HG03175 (cell line): Measurements from ENCODE around the gene KCP.

Experiments
- ATAC-seq: cut with Tn5 transposase; IDR thresholded peaks from one replicate; pipeline ENCODE4 v1.9.1; 2021; ENCODE audit warnings: mild to moderate bottlenecking, moderate library complexity; ENCODE audit not compliant: unreplicated experiment

Gene KCP

GRCh38 chr7:128842674-128843641, 67.6 kb downstream of the KCP start:
- no peak for ATAC-seq

GRCh38 chr7:128841921-128842673, 68.4 kb downstream of the KCP start:
- peak; percentile 48 for ATAC-seq

DNA sequence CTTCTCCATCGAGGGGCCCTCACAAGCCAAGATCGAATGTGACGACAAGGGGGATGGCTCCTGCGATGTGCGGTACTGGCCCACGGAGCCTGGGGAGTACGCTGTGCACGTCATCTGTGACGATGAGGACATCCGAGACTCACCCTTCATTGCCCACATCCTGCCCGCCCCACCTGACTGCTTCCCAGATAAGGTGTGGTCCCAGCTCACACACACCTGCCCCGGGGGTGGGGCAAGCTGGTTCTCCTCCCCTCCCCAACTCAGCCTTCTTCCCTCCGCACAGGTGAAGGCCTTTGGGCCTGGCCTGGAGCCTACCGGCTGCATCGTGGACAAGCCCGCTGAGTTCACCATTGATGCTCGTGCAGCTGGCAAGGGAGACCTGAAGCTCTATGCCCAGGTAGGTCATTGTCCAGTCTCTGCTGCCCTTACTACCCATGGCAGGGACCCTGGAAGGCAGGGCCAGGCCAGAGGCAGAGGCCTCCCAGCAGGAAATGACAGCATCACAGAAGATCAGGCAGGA, 69.3 kb downstream of the KCP start:
- no peak for ATAC-seq

GRCh38 chr7:128840326-128841170, 70.0 kb downstream of the KCP start:
- ATAC-seq = no peak

DNA sequence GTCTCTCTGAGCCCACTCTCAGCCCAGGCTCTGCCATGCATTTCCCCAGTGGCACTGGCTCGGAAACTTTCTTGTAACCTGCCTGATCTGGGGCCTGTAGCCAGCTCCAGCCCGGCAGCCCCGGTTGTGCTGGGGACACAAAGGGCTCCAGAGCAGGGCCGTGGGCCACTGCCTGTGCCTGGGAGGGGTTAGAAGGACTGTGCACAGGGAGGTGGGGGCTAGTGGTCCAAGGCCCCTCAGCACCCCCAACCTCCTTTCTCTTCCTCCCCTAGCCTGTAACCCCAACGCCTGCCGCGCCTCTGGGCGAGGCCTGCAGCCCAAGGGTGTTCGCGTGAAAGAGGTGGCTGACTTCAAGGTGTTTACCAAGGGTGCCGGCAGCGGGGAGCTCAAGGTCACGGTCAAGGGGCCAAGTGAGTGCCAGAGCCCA, 70.7 kb downstream of the KCP start:
- ATAC-seq = no peak

DNA sequence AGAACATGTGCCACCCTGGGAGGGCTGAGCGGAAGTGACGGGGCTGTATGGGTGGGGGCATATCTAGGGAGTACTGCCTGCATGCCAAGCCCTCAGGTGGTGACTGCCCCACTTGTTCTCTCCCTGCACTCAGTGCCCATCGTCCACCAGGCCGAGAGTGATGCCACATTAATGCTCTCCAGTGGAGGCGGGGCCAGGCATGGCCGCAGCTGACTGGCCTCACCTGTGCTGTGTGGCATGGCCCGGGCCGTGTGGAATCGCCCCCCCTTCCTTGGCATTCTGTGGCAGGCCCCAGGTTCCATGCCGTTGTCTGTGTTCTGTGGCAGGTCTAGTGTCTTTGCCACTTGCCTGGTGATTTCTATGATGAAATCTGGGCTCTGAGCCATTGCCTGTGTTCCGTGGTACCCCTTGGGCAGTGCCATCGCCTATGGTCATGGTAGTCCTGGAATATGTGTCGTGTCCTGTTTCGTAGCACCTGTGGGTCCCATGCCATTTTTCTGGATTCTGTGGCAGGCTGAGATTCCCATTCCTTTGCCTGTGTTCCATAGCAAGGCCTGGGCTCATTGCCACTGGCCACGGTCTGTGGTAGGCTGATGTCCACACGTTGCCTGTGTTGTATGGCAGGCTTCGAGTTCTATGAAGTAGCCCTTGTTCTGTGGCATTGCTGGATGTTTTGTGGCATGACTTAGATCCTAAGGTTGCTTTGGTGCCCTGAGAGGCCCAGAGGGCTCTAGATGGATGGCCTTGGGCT, 71.4 kb downstream of the KCP start:
- ATAC-seq = no peak

- no peak for ATAC-seq
Measured at GRCh38 chr7:128838109-128838779, 72.3 kb downstream of the KCP start.

GRCh38 chr7:128837521-128837921, 73.0 kb downstream of the KCP start:
- no peak for ATAC-seq

GRCh38 chr7:128836729-128837348, 73.7 kb downstream of the KCP start:
- no peak for ATAC-seq

DNA sequence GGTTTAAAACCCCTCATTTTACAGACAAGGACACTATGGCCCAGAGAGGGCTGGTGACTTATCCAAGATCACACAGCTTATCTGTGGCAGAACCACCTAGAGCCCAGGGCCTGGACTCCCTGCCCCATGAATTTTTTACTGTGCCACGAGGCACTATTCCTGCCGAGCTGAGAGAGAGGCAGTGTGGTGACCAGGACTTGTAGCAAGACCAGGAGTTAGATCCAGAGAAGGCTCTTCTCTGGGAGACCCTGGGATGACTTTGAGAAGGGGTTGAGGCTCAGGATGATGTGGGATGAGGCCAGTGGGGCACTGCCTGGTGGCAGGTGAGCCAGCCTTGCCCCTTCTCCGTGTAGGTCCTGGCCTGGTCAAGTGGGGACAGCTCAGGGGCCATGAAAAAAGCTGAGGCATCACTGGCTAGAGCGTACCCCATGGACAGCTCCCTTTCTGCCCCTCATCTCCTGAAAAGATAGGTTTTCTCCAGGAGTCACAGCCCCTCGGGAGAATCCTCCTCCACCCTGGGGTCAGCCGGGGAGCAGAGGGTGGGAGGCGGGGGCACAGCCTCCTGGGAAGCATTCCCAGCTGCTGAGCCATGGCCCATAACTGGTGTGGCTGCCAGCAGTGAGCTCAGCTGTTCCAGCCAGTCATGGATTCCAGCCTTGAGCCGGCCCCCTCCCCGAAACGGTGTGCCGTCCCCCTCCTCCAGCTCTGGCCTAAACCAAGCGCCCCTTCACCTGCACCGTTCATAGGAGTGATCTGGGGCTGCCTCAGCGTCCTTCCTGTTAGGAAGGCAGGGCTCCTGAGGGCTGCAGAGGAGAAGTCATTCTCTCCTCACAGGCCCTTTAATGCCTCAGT, 74.5 kb downstream of the KCP start:
- ATAC-seq = no peak

GRCh38 chr7:128835231-128835751, 75.2 kb downstream of the KCP start:
- ATAC-seq = no peak

GRCh38 chr7:128833946-128834325, 76.6 kb downstream of the KCP start:
- no peak for ATAC-seq

DNA sequence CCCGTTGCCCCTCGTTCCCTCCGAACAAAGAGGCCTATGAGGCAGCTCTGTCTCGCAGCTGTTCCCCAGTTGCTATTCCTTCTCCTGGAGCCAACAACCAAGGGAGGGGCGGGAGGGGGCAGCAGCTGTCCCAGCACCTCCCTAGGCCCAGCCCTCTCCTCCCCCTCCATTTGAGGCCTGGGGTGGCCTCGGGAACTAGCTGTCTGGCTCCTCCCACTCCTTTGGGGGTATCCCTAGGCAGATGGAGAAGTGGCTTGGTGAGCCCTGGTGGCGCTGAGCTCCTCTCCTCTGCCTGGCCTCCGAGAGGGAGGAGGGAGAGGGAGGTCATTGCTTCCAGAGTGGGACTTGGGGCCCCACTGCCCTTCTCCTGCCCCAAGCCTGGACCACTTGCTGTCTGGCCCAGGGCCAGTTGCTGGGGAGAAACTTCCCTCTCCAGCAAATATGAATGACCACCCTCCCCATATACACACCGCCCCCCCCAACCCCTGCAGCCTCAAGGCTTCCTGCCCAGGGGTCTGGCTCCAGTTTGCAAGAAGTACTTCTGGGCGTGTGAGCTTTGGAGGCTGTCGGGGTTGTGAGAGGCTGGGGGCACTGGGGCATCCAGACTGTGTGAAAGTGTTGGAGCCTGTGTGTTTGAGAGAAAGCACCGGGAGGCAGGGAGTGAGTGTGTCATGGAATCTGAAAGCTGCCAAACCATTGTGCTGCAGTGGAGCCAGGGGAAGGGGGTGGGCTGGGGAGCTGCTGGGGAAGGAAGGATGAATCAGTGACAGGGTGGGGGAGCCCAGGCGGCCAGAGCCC, 77.2 kb downstream of the KCP start:
- no peak for ATAC-seq

- no peak for ATAC-seq
Measured at GRCh38 chr7:128832880-128833147, 77.7 kb downstream of the KCP start.

DNA sequence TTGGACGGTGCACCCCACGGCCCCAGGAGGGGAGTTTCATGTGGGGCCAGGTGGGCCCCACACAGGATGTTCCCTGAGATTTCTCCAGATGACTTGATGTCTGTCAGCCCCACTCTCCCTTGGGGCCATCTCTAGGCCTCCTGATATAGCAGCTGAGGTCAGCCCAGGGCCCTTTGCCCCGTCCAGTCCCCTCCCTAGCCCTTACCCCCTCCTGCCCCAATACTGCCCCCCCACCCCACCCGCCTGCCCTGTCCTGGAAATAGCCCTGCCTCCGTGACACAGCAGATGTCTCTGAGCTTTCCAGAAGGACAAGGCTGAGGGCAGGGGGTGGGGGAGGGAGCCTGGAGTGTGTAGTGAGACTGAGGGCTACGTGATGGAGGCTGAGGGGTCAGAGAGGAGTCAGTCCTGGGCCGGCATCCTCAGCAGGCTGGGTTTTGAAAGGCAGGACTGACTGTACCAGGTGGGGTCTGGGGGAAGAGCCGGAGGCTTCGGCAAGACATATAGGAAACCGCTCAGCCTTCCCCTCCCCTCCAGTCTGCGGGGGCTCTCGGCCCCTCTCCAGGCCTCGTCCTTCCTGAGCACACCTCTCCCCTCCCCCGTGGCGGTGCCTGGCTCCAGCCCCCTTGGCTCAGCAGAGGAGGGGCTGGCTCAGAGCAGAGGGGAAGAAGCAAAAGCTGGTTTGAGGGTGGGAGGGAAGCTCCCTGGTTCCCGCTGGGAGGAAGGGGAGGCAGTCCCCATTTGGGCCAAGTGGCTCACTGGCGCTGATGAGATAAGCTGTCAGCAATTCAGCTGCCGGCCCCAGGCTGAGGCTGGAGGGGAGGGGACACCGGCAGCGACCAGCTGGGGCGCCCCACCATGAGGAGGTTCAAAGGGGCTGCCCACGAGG, 78.3 kb downstream of the KCP start:
- no peak for ATAC-seq

- no peak for ATAC-seq
Measured at GRCh38 chr7:128831178-128831993, 79.1 kb downstream of the KCP start.
